Esophagus squamous epithelium (tissue), 4 donors: Measurements from ENCODE around the gene UAP1L1.

Source experiments
- POLR2A ChIP-seq, 4 donors: fragments of 450-650 bp; IDR thresholded peaks; one replicate each; pipeline ENCODE4 v1.6.1; 2017; ENCODE audit warnings: antibody characterized with exemption in 4 of 4, mild to moderate bottlenecking in 4 of 4, moderate library complexity in 3 of 4
- TF ChIP-seq, protein P1 (sequence below), 6 experiments: fragments of 450-650 bp in 4 of 6; fragments of 200-600 bp in 2 of 6; sonication (generic) in 2 of 6; IDR thresholded peaks; one replicate each; pipeline ENCODE4 v1.5.1; 2016 to 2019; ENCODE audit warnings: antibody characterized with exemption in 6 of 6, mild to moderate bottlenecking in 4 of 6, moderate library complexity in 4 of 6

DNA sequence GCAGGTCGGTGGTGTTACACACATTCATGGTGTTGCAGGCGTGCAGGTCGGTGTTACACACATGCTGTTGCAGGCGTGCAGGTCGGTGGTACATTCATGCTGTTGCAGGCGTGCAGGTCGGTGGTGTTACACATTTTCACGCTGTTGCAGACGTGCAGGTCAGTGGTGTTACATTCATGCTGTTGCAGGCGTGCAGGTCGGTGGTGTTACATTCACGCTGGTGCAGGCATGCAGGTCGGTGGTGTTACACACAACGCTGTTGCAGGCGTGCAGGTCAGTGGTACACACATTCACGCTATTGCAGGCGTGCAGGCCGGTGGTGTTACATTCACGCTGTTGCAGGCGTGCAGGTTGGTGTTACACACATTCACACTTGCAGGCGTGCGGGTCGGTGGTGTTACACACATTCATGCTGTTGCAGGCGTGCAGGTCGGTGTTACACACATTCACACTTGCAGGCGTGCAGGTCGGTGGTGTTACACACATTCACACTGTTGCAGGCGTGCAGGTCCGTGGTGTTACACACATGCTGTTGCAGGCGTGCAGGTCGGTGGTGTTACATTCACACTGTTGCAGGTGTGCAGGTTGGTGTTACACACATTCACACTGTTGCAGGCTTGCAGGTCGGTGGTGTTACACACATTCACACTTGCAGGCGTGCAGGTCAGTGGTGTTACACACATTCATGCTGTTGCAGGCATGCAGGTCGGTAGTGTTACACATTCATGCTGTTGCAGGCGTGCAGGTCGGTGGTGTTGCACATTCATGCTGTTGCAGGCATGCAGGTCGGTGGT, 26.1 kb downstream of the UAP1L1 start:
- no peak for TF ChIP-seq POLR2A (IDR thresholded peaks at IDR 0.05)
- TF ChIP-seq, protein P1, sequence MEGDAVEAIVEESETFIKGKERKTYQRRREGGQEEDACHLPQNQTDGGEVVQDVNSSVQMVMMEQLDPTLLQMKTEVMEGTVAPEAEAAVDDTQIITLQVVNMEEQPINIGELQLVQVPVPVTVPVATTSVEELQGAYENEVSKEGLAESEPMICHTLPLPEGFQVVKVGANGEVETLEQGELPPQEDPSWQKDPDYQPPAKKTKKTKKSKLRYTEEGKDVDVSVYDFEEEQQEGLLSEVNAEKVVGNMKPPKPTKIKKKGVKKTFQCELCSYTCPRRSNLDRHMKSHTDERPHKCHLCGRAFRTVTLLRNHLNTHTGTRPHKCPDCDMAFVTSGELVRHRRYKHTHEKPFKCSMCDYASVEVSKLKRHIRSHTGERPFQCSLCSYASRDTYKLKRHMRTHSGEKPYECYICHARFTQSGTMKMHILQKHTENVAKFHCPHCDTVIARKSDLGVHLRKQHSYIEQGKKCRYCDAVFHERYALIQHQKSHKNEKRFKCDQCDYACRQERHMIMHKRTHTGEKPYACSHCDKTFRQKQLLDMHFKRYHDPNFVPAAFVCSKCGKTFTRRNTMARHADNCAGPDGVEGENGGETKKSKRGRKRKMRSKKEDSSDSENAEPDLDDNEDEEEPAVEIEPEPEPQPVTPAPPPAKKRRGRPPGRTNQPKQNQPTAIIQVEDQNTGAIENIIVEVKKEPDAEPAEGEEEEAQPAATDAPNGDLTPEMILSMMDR (IDR thresholded peaks at IDR 0.05), result no peak
